ENCODE data around the gene PROK1.

DNA sequence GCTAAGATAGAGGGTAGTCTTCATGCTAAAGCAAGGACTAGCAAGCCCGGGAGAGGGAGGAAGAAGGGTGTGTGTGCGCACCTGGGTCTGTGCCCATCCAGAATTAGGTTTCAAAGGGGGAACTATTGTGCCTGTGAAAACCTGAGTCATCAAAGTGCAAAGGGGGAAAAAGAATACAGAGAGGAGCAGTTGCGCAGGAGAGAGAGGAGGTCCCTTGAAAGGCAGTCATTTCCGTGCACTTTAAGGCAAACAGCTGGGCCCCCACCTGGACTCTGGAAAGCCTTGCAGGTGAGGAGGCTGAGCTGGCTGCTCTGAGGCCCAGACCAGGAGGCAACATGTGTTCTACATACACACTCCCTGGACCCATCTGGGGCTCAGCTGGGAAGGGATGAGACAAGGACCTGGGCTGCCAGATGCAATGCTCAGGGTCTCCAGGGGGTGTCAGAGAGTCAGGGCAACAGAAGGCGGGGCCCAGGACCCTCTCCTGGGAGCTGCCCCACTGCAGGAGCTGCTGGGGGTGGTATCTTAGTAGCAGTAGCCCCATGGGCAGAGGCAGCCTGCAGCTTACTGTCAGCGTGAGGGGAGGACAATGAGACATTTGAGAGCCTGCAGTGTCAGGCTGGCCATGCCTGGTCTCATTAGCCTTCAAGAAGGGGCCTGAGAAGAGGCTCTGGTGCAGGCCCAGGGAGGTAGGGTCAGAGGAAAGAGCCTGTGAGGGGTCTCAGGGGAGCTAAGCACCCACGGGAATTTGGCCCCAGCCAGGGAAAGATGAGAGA is 14.3 kb downstream of the PROK1 start:
- TF ChIP-seq CTCF (IDR thresholded peaks at IDR 0.05) = no peak
- no peak for TF ChIP-seq POLR2A (IDR thresholded peaks at IDR 0.05)
- TF ChIP-seq POLR2AphosphoS5 (IDR thresholded peaks at IDR 0.05) = no peak
- no peak for TF ChIP-seq EP300 (IDR thresholded peaks at IDR 0.05)
